Gastrocnemius medialis (tissue), 4 donors: ENCODE measurements around the gene HNRNPH1. TPM values are rescaled to one million over a fixed set of nuclear protein-coding genes. Genes with fewer than 3 reads are reported as not detected.

ENCODE experiments used
- ATAC-seq, 2 donors: fragments of 150-250 bp; one replicate each; pipeline ENCODE4 v1.9.1; 2016
- DNase-seq, 2 donors: peaks; one replicate each; pipeline ENCODE4 v3.0.0-alpha.2; 2019
- H3K27ac ChIP-seq, 4 donors: fragments of 200-600 bp; sonication (generic); 1 replicate in 1 of 4; 2 replicates in 3 of 4; pipeline ENCODE4 v1.5.1; 2016 to 2018; ENCODE audit warnings: mild to moderate bottlenecking in 2 of 4, moderate library complexity in 1 of 4
- H3K27me3 ChIP-seq, 3 donors: fragments of 200-600 bp; sonication (generic) in 2 of 3; 1 replicate in 1 of 3; 2 replicates in 2 of 3; pipeline versions ENCODE4 v1.5.1 to v1.6.0; 2016 to 2019; ENCODE audit warnings: mild to moderate bottlenecking in 1 of 3, moderate library complexity in 1 of 3
- H3K36me3 ChIP-seq, 2 donors: fragments of 200-600 bp; sonication (generic) in 1 of 2; one replicate each; pipeline ENCODE4 v1.5.1; 2017 to 2018
- H3K4me1 ChIP-seq, 2 donors: fragments of 200-600 bp; sonication (generic) in 1 of 2; one replicate each; pipeline ENCODE4 v1.5.1; 2016 to 2017; ENCODE audit warnings: mild to moderate bottlenecking in 2 of 2
- H3K4me3 ChIP-seq, 4 donors: fragments of 200-600 bp; sonication (generic) in 3 of 4; 1 replicate in 1 of 4; 2 replicates in 3 of 4; pipeline ENCODE4 v1.5.1; 2016 to 2019; ENCODE audit warnings: mild to moderate bottlenecking in 2 of 4
- H3K9me3 ChIP-seq, 3 donors: fragments of 200-600 bp; sonication (generic) in 2 of 3; 1 replicate in 1 of 3; 2 replicates in 2 of 3; pipeline ENCODE4 v1.5.1; 2016 to 2019
- POLR2A ChIP-seq, 2 donors: fragments of 450-650 bp; IDR thresholded peaks; one replicate each; pipeline ENCODE4 v1.6.1; 2017; ENCODE audit warnings: antibody characterized with exemption in 2 of 2, mild to moderate bottlenecking in 2 of 2, moderate library complexity in 2 of 2
- in situ Hi-C, 4 donors: fragments of 200-750 bp; cut with MboI; loops; one replicate each; pipeline versions ENCODE4 v1.15.0 to v1.8.0; 2017; ENCODE audit warnings: low sequenced_read_pairs in 4 of 4
- intact Hi-C: fragments of 100-400 bp; cut with DNase I; formaldehyde crosslinking; loops from one replicate; pipeline ENCODE4 v1.15.1; 2023; ENCODE audit warnings: low total_unique reads
- total RNA-seq, 4 donors: library from RNA; depleted of rRNA; stranded (reverse); fragments of >200 nt; gene quantifications; one replicate each; pipeline versions ENCODE4 v1.1.0 to v1.2.3, GENCODE V29; 2016
- TF ChIP-seq, protein P1 (sequence below), 5 experiments: fragments of 450-650 bp in 3 of 5; fragments of 200-600 bp in 2 of 5; sonication (generic) in 2 of 5; IDR thresholded peaks in 4 of 5; conservative IDR thresholded peaks in 1 of 5; 1 replicate in 4 of 5; 2 replicates in 1 of 5; pipeline ENCODE4 v1.5.1; 2016 to 2019; ENCODE audit warnings: antibody characterized with exemption in 5 of 5, mild to moderate bottlenecking in 3 of 5, moderate library complexity in 3 of 5

HNRNPH1 gene
- total RNA-seq, 4 donors from 2014 or later, result 72.4 to 209 (median 157) TPM

DNA sequence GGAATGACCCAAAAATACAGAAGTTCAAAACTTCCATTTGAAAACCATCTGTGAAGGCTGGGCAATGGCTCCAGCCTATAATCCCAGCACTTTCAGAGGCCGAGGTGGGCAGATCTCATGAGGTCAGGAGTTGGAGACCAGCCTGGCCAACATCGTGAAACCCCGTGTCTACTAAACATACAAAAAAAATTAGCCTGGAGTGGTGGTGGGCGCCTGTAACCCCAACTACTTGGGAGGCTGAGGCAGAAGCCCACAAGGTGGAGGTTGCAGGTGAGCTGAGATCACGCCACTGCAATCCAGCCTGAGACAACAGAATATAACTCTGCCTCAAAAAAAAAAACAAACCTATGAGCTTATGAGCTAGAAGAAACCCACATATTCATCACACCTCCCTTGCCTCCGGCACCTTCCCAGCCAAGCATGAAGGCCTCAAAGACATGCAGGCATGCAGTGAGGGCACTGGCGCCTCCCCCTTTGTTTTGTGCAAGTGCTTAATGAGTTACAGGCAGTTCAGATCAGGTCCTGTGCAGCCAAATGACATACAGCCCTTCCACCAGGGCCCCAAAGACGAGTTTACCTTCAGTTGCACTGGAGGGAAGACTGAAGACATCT, 9.9 kb downstream of the HNRNPH1 start:
- Histone ChIP-seq H3K4me1 (peaks cover 48 to 49% of the 10 kb centered on the region in 2 donors), H3K27ac (peak overlapping the region in 1 of 4 donors; percentile 87), H3K27me3 (no peaks in the 10 kb centered on the region), H3K36me3 (peaks cover 21 to 90% of the 10 kb centered on the region in 2 donors), H3K4me3 (no peak overlapping the region), H3K9me3 (no peaks in the 10 kb centered on the region)
- ATAC-seq, result no peak
- in situ Hi-C loops (no loop called here), intact Hi-C loops (no loop called here)
- no peak for DNase-seq
- TF ChIP-seq POLR2A (IDR thresholded peaks at IDR 0.05), result no peak
- TF ChIP-seq, protein P1, sequence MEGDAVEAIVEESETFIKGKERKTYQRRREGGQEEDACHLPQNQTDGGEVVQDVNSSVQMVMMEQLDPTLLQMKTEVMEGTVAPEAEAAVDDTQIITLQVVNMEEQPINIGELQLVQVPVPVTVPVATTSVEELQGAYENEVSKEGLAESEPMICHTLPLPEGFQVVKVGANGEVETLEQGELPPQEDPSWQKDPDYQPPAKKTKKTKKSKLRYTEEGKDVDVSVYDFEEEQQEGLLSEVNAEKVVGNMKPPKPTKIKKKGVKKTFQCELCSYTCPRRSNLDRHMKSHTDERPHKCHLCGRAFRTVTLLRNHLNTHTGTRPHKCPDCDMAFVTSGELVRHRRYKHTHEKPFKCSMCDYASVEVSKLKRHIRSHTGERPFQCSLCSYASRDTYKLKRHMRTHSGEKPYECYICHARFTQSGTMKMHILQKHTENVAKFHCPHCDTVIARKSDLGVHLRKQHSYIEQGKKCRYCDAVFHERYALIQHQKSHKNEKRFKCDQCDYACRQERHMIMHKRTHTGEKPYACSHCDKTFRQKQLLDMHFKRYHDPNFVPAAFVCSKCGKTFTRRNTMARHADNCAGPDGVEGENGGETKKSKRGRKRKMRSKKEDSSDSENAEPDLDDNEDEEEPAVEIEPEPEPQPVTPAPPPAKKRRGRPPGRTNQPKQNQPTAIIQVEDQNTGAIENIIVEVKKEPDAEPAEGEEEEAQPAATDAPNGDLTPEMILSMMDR (IDR thresholded peaks at IDR 0.05 in 4 of 5, conservative IDR thresholded peaks at IDR 0.05 in 1 of 5), result no peak

DNA sequence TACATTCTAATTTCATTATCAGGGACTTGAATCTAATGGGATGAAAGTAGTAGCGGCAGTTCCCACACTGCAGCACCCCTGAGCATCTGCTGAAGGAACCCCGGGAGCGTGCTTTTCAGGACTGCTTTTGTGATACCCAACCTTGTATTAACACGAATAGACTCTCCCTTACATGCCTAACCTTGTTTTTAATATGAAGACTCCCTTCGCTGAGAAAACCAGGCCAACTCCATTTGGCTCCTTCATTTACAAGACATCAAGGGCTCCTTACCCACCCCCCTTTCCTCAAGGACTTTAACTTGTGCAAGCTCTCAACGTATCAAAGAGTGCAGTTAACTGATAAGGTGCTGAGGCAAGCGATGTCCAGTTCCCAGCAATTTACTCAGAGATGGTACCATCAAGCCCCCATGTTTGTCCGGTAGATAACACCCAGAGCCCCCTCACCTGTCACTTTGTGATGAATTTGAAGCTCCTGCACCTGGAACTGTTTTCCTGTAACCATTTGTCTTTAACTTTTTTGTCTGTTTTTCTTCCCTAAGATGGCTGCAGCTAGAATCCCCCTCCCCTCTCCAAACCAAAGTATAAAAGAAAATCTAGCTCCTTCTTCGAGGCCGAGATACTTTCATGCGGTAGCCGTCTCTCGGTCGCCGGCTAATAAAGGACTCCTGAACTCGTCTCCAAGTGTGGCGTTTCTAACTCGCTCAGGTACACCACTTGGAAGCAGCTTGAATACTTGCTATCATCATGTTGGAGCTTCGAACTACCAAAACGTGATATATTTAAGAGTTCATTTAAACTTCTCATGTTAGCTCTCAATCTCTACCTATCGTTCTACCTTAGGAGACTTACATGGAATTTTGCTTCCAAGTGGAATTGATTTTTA, 10.7 kb downstream of the HNRNPH1 start:
- in situ Hi-C loops, result no loop called here
- H3K27ac ChIP-seq, result peak overlapping the region in 1 of 4 donors; percentile 87
- TF ChIP-seq, protein P1 (IDR thresholded peaks at IDR 0.05 in 4 of 5, conservative IDR thresholded peaks at IDR 0.05 in 1 of 5), result no peak
- TF ChIP-seq POLR2A (IDR thresholded peaks at IDR 0.05), result no peak
- ATAC-seq, result no peak
- no peaks in the 10 kb centered on the region for H3K27me3 ChIP-seq
- no peaks in the 10 kb centered on the region for H3K9me3 ChIP-seq
- H3K36me3 ChIP-seq, result peaks cover 21 to 90% of the 10 kb centered on the region in 2 donors
- H3K4me3 ChIP-seq, result no peak overlapping the region
- no peak for DNase-seq
- peaks cover 46 to 48% of the 10 kb centered on the region in 2 donors for H3K4me1 ChIP-seq
- intact Hi-C loops, result no loop called here

DNA sequence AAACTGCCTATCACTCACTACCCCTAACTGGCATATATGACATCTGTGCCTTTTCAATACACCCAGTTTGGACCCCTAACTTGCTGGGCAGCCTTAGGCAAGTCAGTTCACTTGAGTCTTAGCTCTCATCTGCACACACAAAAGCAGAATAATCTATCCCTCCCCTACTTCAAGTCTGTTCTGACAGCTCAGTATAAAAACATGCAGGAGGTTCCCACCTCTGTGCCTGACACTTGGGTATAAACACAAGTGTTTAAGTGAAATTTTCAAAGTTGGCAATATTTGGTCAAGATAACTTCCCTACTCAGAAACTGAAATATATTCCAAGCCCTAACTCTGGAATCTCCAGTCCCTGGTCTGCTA, 12.6 kb downstream of the HNRNPH1 start:
- Histone ChIP-seq H3K27ac (peak overlapping the region; percentile 64 to 87 (median 82)), H3K27me3 (no peaks in the 10 kb centered on the region), H3K4me3 (peak overlapping the region in 1 of 4 donors; percentile 18), H3K4me1 (peaks cover 49 to 56% of the 10 kb centered on the region in 2 donors), H3K9me3 (no peaks in the 10 kb centered on the region), H3K36me3 (peaks cover 15 to 87% of the 10 kb centered on the region in 2 donors)
- peak in 1 of 2 donors; percentile 5 for ATAC-seq
- in situ Hi-C loops (no loop called here), intact Hi-C loops (no loop called here)
- TF ChIP-seq, protein P1 (IDR thresholded peaks at IDR 0.05 in 4 of 5, conservative IDR thresholded peaks at IDR 0.05 in 1 of 5), result no peak
- no peak for TF ChIP-seq POLR2A (IDR thresholded peaks at IDR 0.05)
- no peak for DNase-seq

DNA sequence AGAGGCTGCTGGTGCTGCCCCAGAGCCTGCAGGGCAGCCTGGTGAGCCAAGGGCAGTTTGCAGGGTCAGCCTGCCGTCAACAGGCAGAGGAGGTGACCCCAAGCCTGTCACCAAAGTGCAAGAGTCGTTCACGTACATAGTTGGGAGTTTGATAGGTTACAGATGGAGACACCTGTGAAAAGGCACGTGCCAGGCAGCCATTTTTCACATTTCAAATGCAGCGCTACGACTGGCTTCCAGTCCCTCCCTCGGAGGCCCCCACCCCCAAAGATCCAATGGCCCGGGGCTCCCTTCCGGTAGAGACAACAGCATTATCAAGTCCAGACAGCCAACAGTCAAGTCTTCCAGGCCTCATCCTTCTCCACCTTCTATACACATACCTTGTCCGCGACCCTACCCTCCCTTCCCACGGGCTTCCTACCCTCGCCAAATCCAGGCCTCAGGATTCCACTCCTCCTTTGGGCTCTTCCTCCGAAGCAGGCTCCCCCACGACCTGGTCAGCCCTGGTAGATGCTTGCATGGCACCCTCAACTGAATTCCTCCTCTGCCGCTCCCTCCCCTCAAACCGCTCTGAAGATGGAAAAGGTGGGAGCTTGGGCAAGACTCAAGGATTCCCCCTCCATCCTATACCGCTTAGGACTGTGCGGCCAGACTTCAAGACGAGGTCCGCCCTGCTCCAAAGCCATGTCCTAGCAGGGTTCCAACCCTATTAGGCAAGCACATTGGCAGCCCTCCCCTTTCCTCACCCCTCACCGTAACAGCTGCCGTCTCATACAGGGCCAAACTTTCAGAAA, 13.2 kb downstream of the HNRNPH1 start:
- in situ Hi-C loops, result no loop called here
- peak overlapping the region; percentile 64 to 87 (median 82) for H3K27ac ChIP-seq
- DNase-seq (peak; percentile 57 to 89), ATAC-seq (peak; percentile 67 to 74)
- no peaks in the 10 kb centered on the region for H3K27me3 ChIP-seq
- peaks cover 44 to 58% of the 10 kb centered on the region in 2 donors for H3K4me1 ChIP-seq
- TF ChIP-seq, protein P1 (IDR thresholded peaks at IDR 0.05 in 4 of 5, conservative IDR thresholded peaks at IDR 0.05 in 1 of 5), result no peak
- TF ChIP-seq POLR2A (IDR thresholded peaks at IDR 0.05), result no peak
- H3K36me3 ChIP-seq, result peaks cover 14 to 86% of the 10 kb centered on the region in 2 donors
- intact Hi-C loops, result no loop called here
- no peaks in the 10 kb centered on the region for H3K9me3 ChIP-seq
- peak overlapping the region in 2 of 4 donors; percentile 15 to 18 for H3K4me3 ChIP-seq
